ENCODE data around the gene GCNT1.
"Not testable (repeated sequence)": the region's sequence is repeated elsewhere in the genome, so short reads cannot be mapped to it uniquely, and the experiment has no call there.

The GCNT1 gene

GRCh38 chr9:76444322-76444929 is 14.6 kb upstream of the GCNT1 start:
- no peak for DNase-seq

DNA sequence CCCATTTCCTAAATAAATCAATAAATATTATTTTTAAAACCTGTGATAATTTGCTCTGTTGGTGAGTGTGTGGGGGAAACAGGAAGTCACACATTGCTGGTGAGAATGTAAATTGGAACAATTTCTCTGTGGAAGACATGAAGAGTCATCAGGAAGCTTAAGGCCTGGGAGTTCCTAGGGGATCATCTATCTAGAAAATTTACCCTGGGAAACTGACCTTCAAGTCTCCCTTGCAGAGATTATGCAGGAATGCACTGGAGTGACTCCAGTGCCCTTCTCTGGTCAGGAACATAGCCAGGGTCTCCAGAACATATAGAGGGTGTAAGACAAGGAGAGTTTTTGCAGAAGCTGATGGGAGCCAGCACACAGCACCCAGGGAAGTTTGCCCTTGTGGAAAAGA is 13.0 kb upstream of the GCNT1 start:
- DNase-seq, result no peak

DNA sequence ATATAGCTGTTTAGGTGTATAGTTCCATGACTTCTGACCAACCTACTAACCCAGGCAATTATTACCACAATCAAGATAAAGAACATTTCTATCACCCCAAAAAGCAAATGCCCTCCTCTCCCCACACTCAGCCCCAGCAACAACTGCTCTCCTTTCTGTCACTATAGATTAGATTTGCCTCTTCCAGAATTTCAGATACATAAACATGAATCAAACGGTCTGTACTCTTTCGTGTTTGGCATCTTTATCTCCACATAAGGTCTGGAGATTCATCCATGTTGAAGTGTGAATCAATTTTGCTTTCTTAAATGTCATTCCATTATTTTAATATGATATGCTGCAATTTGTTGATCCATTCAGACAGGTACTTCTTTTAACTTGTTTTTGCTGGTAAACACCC is 10.5 kb upstream of the GCNT1 start:
- no peak for DNase-seq

- DNase-seq, result no peak
Measured at GRCh38 chr9:76451234-76451633, 7.7 kb upstream of the GCNT1 start.

- DNase-seq, result no peak
Measured at GRCh38 chr9:76452839-76453238, 6.1 kb upstream of the GCNT1 start.

DNA sequence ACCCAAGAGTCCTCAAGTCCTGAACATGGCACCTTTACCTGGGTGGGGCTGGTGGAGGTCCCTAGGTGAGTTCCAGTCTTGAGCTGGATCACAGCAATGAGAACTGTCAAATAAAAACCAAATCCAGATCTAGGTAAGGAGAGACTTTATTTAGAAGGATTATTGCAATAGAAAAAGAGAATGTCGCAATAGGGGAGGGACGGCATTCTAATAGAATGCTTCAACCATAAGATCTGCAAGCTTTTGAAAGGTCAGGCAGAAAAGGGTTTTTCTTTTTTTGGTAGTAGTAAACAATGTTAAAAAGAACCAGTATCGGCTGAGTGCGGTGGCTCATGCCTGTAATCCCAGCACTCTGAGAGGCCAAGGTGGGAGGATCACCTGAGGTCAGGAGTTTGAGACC is 5.2 kb upstream of the GCNT1 start:
- DNase-seq, result no peak

- DNase-seq, result no peak
Measured at GRCh38 chr9:76454311-76454710, 4.7 kb upstream of the GCNT1 start.

DNA sequence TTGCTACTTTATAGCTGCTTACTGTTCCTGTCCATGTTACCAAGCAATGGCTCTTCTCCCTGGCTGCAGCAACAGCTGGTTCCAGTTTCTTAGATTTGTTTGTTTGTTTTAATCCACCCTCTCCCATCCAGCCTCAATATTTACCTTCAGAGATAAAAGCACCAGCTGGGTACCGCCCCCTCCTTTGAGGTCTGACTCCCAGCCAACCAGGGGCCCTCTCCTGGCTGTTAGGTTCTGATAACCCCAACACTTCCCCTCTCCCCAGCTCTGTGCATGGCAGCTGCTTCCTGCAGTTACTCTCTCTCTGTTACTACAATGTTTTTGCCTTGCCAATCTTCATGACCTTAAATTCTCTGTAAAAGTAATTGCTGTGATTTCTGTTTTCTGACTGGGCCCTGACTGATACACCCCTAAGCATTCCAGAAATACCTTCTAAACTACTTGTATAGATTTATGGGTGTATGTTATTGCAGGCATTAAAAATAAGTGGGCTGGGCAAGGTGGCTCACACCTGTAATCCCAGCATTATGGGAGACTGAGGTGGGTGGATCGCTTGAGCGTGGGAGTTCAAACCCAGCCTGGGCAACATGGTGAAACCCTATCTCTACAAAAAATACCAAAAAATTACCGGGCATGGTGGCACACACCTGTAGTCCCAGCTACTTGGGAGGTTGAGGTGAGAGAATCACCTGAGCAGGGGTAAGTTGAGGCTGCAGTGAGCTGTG is 2.6 kb upstream of the GCNT1 start:
- DNase-seq, result peak in 1 of 2 experiments; percentile 18

DNA sequence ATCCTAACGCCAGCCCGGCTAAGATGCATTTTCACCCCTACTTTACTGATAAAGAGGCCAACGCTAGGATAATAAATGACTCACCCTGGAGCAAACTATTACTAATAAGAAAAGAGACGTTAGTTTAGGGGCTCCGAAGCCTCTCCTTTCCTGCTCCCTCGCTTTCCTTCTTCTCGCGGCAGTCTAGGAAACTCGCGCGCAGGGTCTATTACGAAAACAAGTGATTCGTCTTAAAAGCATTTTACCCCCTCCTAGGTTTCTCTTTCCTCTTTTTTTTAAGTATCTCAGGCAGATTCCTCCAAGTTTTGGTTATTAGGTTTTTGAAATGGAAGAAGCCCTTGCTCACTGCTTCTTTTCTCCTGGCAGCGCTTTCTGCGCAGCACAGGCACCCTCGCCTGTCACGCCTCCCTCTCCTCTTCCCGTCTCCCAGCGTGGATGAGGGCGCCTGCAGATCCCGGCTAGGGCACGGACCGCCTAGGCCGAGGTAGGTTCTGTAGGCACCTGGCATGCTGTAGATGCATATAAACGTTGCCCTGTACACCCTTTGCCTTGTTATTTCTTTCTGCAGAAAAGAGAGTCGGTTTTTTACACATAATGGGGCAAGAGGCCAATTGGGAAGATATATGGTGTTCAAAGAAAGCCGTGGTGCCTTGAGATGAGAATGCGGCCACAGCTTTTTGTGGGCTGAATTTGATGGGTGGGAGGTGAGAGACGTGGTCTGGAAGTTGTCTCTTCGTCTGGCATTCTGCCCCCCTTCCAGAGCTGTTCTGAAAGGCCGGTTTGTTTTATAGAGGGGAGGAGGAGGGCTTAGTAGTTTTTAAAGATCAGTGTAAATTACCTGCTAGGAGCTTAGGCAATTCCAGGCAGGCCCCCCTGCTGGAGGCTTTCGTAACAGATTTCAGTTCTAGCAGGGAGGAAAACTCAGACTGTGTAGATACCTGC is 983 bp downstream of the GCNT1 start:
- no peak for DNase-seq

DNA sequence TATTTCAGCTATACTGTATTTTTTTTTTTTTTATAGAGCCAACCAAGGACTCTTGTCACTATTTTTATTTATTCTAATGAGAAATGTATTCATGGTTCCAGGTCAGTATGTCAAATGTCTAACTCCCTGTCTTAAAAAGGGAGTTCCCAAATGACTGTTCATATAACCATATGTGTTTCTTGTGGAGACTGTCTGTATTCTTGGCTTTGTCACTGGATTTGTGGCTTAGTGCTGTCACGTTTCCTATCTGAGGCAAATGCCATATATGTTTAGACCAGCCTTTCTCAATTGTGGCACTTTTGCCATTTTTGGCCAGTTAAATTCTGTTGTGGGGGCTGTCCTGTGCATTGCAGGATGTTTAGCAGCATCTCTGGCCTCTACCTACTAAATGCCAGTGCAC is 3.1 kb downstream of the GCNT1 start:
- no peak for DNase-seq

DNA sequence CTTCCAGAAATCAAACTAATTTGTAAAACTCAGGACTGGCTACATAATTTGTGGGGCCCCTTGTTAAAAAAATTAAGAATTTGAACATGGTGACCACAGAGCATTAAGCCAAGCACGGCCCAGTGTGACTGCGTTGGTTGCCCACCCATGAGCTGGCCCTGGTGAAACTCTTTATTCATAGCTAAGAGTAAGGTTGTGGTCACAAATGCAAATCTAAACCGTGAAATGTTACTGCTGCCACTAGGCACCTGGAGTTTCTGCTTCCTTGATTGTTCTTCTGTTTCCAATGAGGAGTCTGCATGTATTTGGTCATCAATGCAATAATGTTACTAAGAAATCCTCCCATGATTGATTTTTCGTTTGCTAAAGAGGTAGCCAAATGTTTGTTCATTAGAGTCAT is 4.2 kb downstream of the GCNT1 start:
- no peak for DNase-seq

GRCh38 chr9:76464706-76465105 is 5.7 kb downstream of the GCNT1 start:
- DNase-seq, result no peak

- DNase-seq, result no peak
Measured at GRCh38 chr9:76465442-76466298, 6.7 kb downstream of the GCNT1 start.

- no peak for DNase-seq
Measured at GRCh38 chr9:76466299-76466605, 7.3 kb downstream of the GCNT1 start.

GRCh38 chr9:76474419-76474818 is 15.4 kb downstream of the GCNT1 start:
- DNase-seq, result no peak

DNA sequence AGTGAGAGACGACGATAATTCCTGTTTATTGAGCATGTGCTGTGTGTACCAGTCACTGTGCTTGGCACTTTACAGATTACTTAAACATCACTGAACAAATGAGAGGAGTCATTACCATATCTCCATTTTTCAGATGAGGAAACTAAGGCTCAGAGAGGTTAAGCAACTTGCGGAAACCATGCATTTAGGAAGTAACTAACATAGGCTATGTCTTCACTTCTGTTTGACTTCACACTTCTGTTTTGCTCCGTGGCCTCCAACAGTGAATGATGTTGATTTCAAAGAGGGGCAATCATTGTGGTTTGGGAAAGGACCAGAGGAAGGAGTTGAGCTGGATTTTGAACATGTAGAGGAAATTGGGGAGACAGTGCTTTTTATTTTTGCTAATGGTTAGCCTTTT is 16.7 kb downstream of the GCNT1 start:
- DNase-seq, result no peak

DNA sequence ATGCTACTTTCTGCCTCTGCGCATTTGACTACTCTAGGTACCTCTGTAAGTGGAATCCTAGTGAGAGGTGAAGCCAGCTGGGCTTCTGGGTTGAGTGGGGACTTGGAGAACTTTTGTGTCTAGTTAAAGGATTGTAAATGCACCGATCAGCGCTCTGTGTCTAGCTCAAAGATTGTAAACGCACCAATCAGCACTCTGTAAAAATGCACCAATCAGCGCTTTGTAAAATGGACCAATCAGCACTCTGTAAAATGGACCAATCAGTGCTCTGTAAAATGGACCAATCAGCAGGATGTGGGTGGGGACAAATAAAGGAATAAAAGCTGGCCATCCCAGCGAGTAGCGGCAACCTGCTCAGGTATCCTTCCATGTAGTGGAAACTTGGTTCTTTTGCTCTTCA is 18.8 kb downstream of the GCNT1 start:
- DNase-seq, result not testable (repeated sequence)

DNA sequence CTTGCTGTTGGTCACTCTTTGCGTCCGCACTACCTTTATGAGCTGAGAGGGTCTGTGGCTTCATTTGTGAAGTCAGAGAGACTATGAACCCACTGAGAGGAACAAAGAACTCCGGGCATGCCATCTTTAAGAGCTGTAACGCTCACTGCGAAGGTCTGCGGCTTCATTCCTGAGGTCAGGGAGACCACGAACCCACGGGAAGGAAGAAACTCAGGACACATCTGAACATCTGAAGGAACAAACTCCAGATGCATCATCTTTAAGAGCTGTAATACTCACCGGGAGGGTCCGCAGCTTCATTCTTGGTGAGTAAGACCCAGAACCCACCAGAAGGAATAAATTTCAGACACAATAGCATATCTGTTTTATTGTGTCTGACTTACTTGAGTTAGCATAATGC is 19.2 kb downstream of the GCNT1 start:
- no peak for DNase-seq

GRCh38 chr9:76479337-76479736 is 20.4 kb downstream of the GCNT1 start:
- not testable (repeated sequence) for DNase-seq

GRCh38 chr9:76486151-76486550 is 27.2 kb downstream of the GCNT1 start:
- no peak for DNase-seq

GRCh38 chr9:76490249-76490990 is 31.4 kb downstream of the GCNT1 start:
- DNase-seq, result no peak

GRCh38 chr9:76491056-76491455 is 32.1 kb downstream of the GCNT1 start:
- not testable (repeated sequence) for DNase-seq
